ENCODE results near the gene DUSP1. TPM values are rescaled to one million over a fixed set of nuclear protein-coding genes. Genes with fewer than 3 reads are reported as not detected.

DUSP1 gene
- total and polyA plus RNA-seq, 9 of the 15 experiments (the other 6 are each of a cell fraction or from before 2014, with no cell fraction given) = 2.1 to 14.2 (median 8.5) TPM

DNA sequence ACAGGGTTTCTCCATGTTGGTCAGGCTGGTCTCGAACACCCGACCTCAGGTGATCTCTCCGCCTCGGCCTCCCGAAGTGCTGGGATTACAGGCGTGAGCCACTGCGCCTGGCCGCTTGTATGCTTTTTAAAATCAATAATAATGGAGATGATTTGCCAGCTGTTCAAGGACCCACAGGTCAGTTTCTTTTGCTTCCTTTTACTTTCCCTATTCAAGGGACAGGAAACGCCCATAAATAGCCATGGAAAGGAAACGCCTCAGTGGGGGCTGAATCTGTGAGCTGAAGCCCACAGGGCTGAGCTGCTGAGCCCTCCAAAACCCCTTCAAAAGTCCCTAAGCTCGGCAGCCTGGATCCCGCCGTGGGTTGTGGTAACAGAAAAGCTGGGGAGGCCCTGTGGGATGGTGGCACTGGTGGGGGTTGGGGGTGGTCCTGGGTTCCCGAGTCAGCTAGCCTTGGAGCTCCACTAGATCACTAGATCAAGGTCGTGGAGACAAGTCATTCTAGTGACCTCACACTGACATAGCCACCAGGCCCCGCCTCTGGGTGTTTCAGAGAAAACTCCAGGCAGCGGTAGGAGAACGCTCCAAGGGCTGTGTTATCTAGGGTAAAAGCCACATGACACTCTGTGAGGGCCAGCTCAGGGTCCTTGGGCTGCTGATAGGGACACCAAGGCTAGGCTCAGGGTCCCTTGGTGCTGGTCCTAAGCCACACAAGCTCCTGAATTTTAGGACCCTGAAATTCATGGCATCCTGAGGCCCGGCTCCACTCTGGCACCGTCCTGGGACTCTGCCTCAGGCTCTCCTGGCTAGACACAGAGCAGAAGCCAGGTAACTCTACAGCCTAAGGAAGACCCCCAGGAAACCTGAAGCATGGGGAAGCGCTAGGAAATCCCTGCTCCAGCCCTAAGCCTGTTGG is 18.0 kb upstream of the DUSP1 start (continued):
- TF ChIP-seq NFXL1 (CRISPR knock-in tag; IDR thresholded peaks at IDR 0.05) (no peak), JUN (IDR thresholded peaks at IDR 0.05; ENCODE audit: borderline replicate concordance, low read depth, low read length) (peak; percentile 60; the same call in 1 of the 2 replicates), JUN (CRISPR knock-in tag; IDR thresholded peaks at IDR 0.05; ENCODE audit: borderline replicate concordance) (0 out of 2 replicates have a peak, but pooled peaks have one; percentile 69), SMARCC2 (IDR thresholded peaks at IDR 0.05; ENCODE audit: low read depth) (no peak), MXI1 (IDR thresholded peaks at IDR 0.05; ENCODE audit: low read depth, low read length) (no peak), MYBL2 (IDR thresholded peaks at IDR 0.05; ENCODE audit: low read depth) (no peak), MYBL2 (CRISPR knock-in tag; IDR thresholded peaks at IDR 0.05; ENCODE audit: borderline replicate concordance) (no peak), SRSF9 (IDR thresholded peaks at IDR 0.05; ENCODE audit: borderline replicate concordance, low read depth, low read length) (no peak), YBX1 (IDR thresholded peaks at IDR 0.05) (no peak), MED1 (CRISPR knock-in tag; IDR thresholded peaks at IDR 0.05; ENCODE audit: borderline replicate concordance) (no peak), ZNF174 (CRISPR knock-in tag; IDR thresholded peaks at IDR 0.05) (no peak), CREBBP (IDR thresholded peaks at IDR 0.05; ENCODE audit: low read depth, low read length) (no peak), ZNF12 (CRISPR knock-in tag; IDR thresholded peaks at IDR 0.05) (no peak; the same call in 1 of the 2 replicates)
- TF ChIP-seq, protein P1, sequence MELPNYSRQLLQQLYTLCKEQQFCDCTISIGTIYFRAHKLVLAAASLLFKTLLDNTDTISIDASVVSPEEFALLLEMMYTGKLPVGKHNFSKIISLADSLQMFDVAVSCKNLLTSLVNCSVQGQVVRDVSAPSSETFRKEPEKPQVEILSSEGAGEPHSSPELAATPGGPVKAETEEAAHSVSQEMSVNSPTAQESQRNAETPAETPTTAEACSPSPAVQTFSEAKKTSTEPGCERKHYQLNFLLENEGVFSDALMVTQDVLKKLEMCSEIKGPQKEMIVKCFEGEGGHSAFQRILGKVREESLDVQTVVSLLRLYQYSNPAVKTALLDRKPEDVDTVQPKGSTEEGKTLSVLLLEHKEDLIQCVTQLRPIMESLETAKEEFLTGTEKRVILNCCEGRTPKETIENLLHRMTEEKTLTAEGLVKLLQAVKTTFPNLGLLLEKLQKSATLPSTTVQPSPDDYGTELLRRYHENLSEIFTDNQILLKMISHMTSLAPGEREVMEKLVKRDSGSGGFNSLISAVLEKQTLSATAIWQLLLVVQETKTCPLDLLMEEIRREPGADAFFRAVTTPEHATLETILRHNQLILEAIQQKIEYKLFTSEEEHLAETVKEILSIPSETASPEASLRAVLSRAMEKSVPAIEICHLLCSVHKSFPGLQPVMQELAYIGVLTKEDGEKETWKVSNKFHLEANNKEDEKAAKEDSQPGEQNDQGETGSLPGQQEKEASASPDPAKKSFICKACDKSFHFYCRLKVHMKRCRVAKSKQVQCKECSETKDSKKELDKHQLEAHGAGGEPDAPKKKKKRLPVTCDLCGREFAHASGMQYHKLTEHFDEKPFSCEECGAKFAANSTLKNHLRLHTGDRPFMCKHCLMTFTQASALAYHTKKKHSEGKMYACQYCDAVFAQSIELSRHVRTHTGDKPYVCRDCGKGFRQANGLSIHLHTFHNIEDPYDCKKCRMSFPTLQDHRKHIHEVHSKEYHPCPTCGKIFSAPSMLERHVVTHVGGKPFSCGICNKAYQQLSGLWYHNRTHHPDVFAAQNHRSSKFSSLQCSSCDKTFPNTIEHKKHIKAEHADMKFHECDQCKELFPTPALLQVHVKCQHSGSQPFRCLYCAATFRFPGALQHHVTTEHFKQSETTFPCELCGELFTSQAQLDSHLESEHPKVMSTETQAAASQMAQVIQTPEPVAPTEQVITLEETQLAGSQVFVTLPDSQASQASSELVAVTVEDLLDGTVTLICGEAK (IDR thresholded peaks at IDR 0.05) = 0 out of 2 replicates have a peak, but pooled peaks have one; percentile 51
- TF ChIP-seq, protein P1 (CRISPR knock-in tag; IDR thresholded peaks at IDR 0.05) = no peak
- TF ChIP-seq, protein P2, sequence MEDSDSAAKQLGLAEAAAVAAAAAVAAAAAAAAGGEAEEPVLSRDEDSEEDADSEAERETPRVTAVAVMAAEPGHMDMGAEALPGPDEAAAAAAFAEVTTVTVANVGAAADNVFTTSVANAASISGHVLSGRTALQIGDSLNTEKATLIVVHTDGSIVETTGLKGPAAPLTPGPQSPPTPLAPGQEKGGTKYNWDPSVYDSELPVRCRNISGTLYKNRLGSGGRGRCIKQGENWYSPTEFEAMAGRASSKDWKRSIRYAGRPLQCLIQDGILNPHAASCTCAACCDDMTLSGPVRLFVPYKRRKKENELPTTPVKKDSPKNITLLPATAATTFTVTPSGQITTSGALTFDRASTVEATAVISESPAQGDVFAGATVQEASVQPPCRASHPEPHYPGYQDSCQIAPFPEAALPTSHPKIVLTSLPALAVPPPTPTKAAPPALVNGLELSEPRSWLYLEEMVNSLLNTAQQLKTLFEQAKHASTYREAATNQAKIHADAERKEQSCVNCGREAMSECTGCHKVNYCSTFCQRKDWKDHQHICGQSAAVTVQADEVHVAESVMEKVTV (CRISPR knock-in tag; IDR thresholded peaks at IDR 0.05) = no peak
- TF ChIP-seq, protein P3, sequence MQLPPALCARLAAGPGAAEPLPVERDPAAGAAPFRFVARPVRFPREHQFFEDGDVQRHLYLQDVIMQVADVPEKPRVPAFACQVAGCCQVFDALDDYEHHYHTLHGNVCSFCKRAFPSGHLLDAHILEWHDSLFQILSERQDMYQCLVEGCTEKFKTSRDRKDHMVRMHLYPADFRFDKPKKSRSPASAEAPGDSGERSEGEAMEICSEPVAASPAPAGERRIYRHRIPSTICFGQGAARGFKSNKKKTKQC (CRISPR knock-in tag; IDR thresholded peaks at IDR 0.05) = no peak
